Measurements from ENCODE around the gene BLACAT1. TPM values are rescaled to one million over a fixed set of nuclear protein-coding genes. Genes with fewer than 3 reads are reported as not detected.

Gene BLACAT1
- total and polyA plus RNA-seq, 2 of the 8 experiments (the other 6 are each of a cell fraction or from before 2014, with no cell fraction given), result 3.5 to 10.5 TPM

DNA sequence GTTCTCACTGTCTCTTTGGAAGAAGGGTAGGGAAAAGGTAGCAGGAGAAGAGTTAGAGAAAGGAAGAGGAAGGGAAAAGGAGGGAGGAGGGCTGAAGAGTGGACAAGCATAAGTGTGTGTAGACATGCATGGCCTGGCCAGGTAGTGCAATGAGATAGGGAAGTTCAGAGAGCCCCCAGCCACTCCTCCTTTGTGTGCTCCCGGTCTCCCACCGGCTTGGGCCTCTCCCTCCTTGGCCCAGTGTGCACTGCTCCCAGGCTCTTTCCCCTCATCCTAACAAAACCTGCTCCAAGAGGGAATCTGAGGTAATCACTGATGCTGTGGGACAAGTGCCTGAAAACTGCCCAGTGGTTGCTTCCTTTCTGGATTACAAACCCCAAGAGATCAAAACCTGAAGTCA lies 23.7 kb downstream of the BLACAT1 start:
- WGBS, 2 experiments (ENCODE audit: extremely low coverage in 1 of 2, insufficient coverage in 1 of 2, insufficient read length in 1 of 2, insufficient replicate concordance in 2 of 2, low coverage in 1 of 2, low lambda C conversion rate in 2 of 2, missing lambda C conversion rate in 1 of 2), result 76% methylated on average over 2 of the region's 2 CpGs; no CpG with 5 or more reads in 1 of the 2 experiments
- ChIA-PET POLR2A (ENCODE audit: partially characterized antibody) (interaction anchor here (0.8 to 3.1 kb wide), 3 partner anchors 13 to 46 kb away, joined by 3 to 14 read pairs (median 3); partner anchors contain the start of gene BLACAT1), CTCF (ENCODE audit: partially characterized antibody) (interaction anchor here (1.4 to 21.5 kb wide), 12 partner anchors 15 to 92 kb away, joined by 4 to 479 read pairs (median 14); partner anchors contain the start of genes BLACAT1 and LEMD1)
- Histone ChIP-seq H4K20me1 (replicated peaks in 1 of 2; ENCODE audit: control insufficient read depth in 1 of 2, insufficient read depth in 2 of 2, low read length in 2 of 2) (peaks cover 0 to 2% of the 10 kb centered on the region in 2 experiments), H4K5ac (ENCODE audit: insufficient read length, low read depth, low read length) (no peak overlapping the region), H3K79me2 (ENCODE audit: control insufficient read depth in 1 of 2, insufficient read depth in 2 of 2, low read length in 2 of 2) (no peaks in the 10 kb centered on the region), H3K4ac (replicated peaks; ENCODE audit: insufficient read length, low read depth, low read length) (no peak overlapping the region), H3K23ac (ENCODE audit: insufficient read length) (no peak overlapping the region), H3K36me3 (ENCODE audit: control insufficient read depth in 2 of 4, insufficient read depth in 4 of 4, low read length in 3 of 4) (no peaks in the 10 kb centered on the region), H2BK15ac (ENCODE audit: low read length) (no peak overlapping the region), H3K4me2 (ENCODE audit: insufficient read depth in 1 of 2, low read depth in 2 of 2, low read length in 2 of 2) (no peak overlapping the region), H2BK120ac (replicated peaks; ENCODE audit: low read depth, low read length) (no peak overlapping the region), H3K9ac (replicated peaks in 1 of 4; ENCODE audit: extremely low read depth in 1 of 4, low read depth in 3 of 4, low read length in 3 of 4) (no peak overlapping the region), H2BK20ac (ENCODE audit: low read length) (no peak overlapping the region), H4K8ac (ENCODE audit: extremely low read depth, insufficient read depth, low read length) (no peak overlapping the region), H3K23me2 (ENCODE audit: low read depth, low read length) (no peaks in the 10 kb centered on the region; the same call in 1 of the 2 replicates), H3K14ac (ENCODE audit: insufficient read length) (no peak overlapping the region), H3K56ac (replicated peaks; ENCODE audit: insufficient read length, low read depth, low read length) (no peak overlapping the region), H2AK5ac (ENCODE audit: low read depth, low read length) (no peak overlapping the region), H3K4me1 (replicated peaks in 1 of 4; ENCODE audit: control insufficient read depth in 3 of 4, insufficient read depth in 4 of 4, low read length in 3 of 4) (peaks cover 2 to 7% (median 4%) of the 10 kb centered on the region in 4 experiments; a peak in 5 of 7 replicates), H2BK12ac (ENCODE audit: low read depth, low read length) (peak overlapping the region; percentile 4; the same call in 1 of the 2 replicates), H3K4me3 (ENCODE audit: extremely low read depth in 1 of 4, insufficient read depth in 2 of 4, low read depth in 3 of 4, low read length in 4 of 4) (no peak overlapping the region), H3K9me3 (ENCODE audit: insufficient read depth in 2 of 2, low read depth in 1 of 2, low read length in 1 of 2) (no peaks in the 10 kb centered on the region), H3K79me1 (ENCODE audit: low read depth, low read length) (no peaks in the 10 kb centered on the region; the same call in 1 of the 2 replicates), H4K91ac (replicated peaks; ENCODE audit: insufficient read length, low read length) (no peak overlapping the region), H3K27ac (ENCODE audit: low read depth, low read length) (no peak overlapping the region), H3K27me3 (replicated peaks in 1 of 4; ENCODE audit: control insufficient read depth in 3 of 4, extremely low read depth in 1 of 4, insufficient read depth in 3 of 4, low read length in 3 of 4) (peaks cover 0 to 25% (median 13%) of the 10 kb centered on the region in 4 experiments; a peak in 6 of 7 replicates), H3K18ac (ENCODE audit: extremely low read depth, low read length) (no peak overlapping the region; the same call in 1 of the 2 replicates), H2BK5ac (ENCODE audit: low read depth, low read length) (no peak overlapping the region), H2AFZ (ENCODE audit: low read length) (no peak overlapping the region)
- no peak for DNase-seq (ENCODE audit: low read depth in 1 of 2, low spot score in 2 of 2)
- no peak for FAIRE-seq
- TF ChIP-seq POLR2AphosphoS5 (IDR thresholded peaks at IDR 0.05; ENCODE audit: low read depth, low read length) (no peak; the same call in 1 of the 2 replicates), MAFK (IDR thresholded peaks at IDR 0.05; ENCODE audit: low read depth, low read length) (no peak), HDAC6 (IDR thresholded peaks at IDR 0.05; ENCODE audit: low read depth, low read length) (no peak), POU5F1 (IDR thresholded peaks at IDR 0.05; ENCODE audit: low read depth, low read length) (no peak), BRCA1 (IDR thresholded peaks at IDR 0.05; ENCODE audit: low read depth, low read length) (no peak), YY1 (IDR thresholded peaks at IDR 0.05; ENCODE audit: low read depth, low read length) (no peak), TBP (IDR thresholded peaks at IDR 0.05; ENCODE audit: low read depth, low read length) (no peak), KDM4A (IDR thresholded peaks at IDR 0.05; ENCODE audit: low read depth, low read length, severe bottlenecking) (no peak)
- TF ChIP-seq, protein P1, sequence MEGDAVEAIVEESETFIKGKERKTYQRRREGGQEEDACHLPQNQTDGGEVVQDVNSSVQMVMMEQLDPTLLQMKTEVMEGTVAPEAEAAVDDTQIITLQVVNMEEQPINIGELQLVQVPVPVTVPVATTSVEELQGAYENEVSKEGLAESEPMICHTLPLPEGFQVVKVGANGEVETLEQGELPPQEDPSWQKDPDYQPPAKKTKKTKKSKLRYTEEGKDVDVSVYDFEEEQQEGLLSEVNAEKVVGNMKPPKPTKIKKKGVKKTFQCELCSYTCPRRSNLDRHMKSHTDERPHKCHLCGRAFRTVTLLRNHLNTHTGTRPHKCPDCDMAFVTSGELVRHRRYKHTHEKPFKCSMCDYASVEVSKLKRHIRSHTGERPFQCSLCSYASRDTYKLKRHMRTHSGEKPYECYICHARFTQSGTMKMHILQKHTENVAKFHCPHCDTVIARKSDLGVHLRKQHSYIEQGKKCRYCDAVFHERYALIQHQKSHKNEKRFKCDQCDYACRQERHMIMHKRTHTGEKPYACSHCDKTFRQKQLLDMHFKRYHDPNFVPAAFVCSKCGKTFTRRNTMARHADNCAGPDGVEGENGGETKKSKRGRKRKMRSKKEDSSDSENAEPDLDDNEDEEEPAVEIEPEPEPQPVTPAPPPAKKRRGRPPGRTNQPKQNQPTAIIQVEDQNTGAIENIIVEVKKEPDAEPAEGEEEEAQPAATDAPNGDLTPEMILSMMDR (IDR thresholded peaks at IDR 0.05; ENCODE audit: control extremely low read depth in 1 of 3, insufficient read depth in 1 of 3, low read depth in 1 of 3, low read length in 3 of 3), result no peak
- TF ChIP-seq, protein P2, sequence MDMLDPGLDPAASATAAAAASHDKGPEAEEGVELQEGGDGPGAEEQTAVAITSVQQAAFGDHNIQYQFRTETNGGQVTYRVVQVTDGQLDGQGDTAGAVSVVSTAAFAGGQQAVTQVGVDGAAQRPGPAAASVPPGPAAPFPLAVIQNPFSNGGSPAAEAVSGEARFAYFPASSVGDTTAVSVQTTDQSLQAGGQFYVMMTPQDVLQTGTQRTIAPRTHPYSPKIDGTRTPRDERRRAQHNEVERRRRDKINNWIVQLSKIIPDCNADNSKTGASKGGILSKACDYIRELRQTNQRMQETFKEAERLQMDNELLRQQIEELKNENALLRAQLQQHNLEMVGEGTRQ (IDR thresholded peaks at IDR 0.05; ENCODE audit: low read length), result no peak
